WTC11 (cell line): Measurements from ENCODE around the gene LYPD6. TPM values are rescaled to one million over a fixed set of nuclear protein-coding genes. Genes with fewer than 3 reads are reported as not detected.

ENCODE experiments used
- ATAC-seq: fragments of 200-7000 bp; cut with Tn5 transposase; 2 replicates; pipeline ENCODE4 v1.10.0; 2021; ENCODE audit warnings: mild to moderate bottlenecking, moderate library complexity
- CTCF ChIA-PET: fragments of 300-600 bp; sonication (Branson Sonifier 250); formaldehyde crosslinking; loops from one replicate; lab custom pipeline; 2021; ENCODE audit warnings: antibody characterized with exemption; lab: Charles Lee
- POLR2A ChIA-PET: fragments of 350-600 bp; sonication (Branson Sonifier 250); formaldehyde crosslinking; loops from one replicate; lab custom pipeline; 2021; ENCODE audit warnings: antibody characterized with exemption; lab: Charles Lee
- DNase-seq: peaks from one replicate; pipeline ENCODE4 v3.0.0; 2021; ENCODE audit warnings: low spot score
- H3K27ac Mint-ChIP-seq: 2 replicates; pipeline ENCODE4 v1.8.0; 2021; ENCODE audit warnings: mixed read lengths
- H3K27me3 Mint-ChIP-seq: 2 replicates; pipeline ENCODE4 v1.8.0; 2021; ENCODE audit warnings: low read depth, mild to moderate bottlenecking, moderate library complexity, mixed read lengths
- H3K36me3 Mint-ChIP-seq: 2 replicates; pipeline ENCODE4 v1.8.0; 2021; ENCODE audit warnings: mixed read lengths
- H3K4me1 Mint-ChIP-seq: 2 replicates; pipeline ENCODE4 v1.8.0; 2022; ENCODE audit warnings: mixed read lengths
- H3K4me3 Mint-ChIP-seq: 2 replicates; pipeline ENCODE4 v1.8.0; 2021; ENCODE audit warnings: mild to moderate bottlenecking, moderate library complexity, mixed read lengths
- H3K9me3 Mint-ChIP-seq: 2 replicates; pipeline ENCODE4 v1.8.0; 2021; ENCODE audit warnings: mixed read lengths
- ATF1 ChIP-seq: sonication (generic); formaldehyde crosslinking; IDR thresholded peaks from 2 replicates; pipeline ENCODE4 v1.8.1; 2023; ENCODE audit warnings: mild to moderate bottlenecking, moderate library complexity, missing genetic modification reagents
- ESRRA ChIP-seq: sonication (generic); formaldehyde crosslinking; IDR thresholded peaks from 2 replicates; pipeline ENCODE4 v1.8.1; 2022; ENCODE audit warnings: mild to moderate bottlenecking, missing genetic modification reagents, borderline replicate concordance
- GABPB1 ChIP-seq: sonication (generic); formaldehyde crosslinking; IDR thresholded peaks from 2 replicates; pipeline ENCODE4 v1.8.1; 2023; ENCODE audit warnings: mild to moderate bottlenecking, missing genetic modification reagents
- JUN ChIP-seq: sonication (generic); formaldehyde crosslinking; IDR thresholded peaks from 2 replicates; pipeline ENCODE4 v1.8.0; 2023; ENCODE audit warnings: mild to moderate bottlenecking, missing genetic modification reagents
- NR2C2 ChIP-seq: sonication (generic); formaldehyde crosslinking; IDR thresholded peaks from 2 replicates; pipeline ENCODE4 v1.8.0; 2022; ENCODE audit warnings: mild to moderate bottlenecking, missing genetic modification reagents
- PRRX2 ChIP-seq: fragments of 250-450 bp; sonication (Bioruptor Pico); IDR thresholded peaks from 2 replicates; pipeline ENCODE4 v1.8.0; 2021; ENCODE audit warnings: mild to moderate bottlenecking
- ZNF263 ChIP-seq: sonication (generic); formaldehyde crosslinking; IDR thresholded peaks from 2 replicates; pipeline ENCODE4 v1.8.1; 2022; ENCODE audit warnings: low read depth, mild to moderate bottlenecking, moderate library complexity, missing genetic modification reagents
- total RNA-seq: library from RNA; stranded (reverse); gene quantifications from 3 replicates; pipeline ENCODE4 v1.2.3, GENCODE V29; 2021
- TF ChIP-seq, protein P1 (sequence below): sonication (generic); formaldehyde crosslinking; IDR thresholded peaks from 2 replicates; pipeline ENCODE4 v1.8.1; 2023; ENCODE audit warnings: mild to moderate bottlenecking, missing genetic modification reagents
- TF ChIP-seq, protein P2 (sequence below): sonication (generic); formaldehyde crosslinking; IDR thresholded peaks from 2 replicates; pipeline ENCODE4 v1.8.0; 2023; ENCODE audit warnings: missing genetic modification reagents, mild to moderate bottlenecking, borderline replicate concordance
- TF ChIP-seq, protein P3 (sequence below): fragments of 250-450 bp; sonication (Bioruptor Pico); IDR thresholded peaks from 2 replicates; pipeline ENCODE4 v1.9.0; 2021; ENCODE audit warnings: mild to moderate bottlenecking
- TF ChIP-seq, protein P4 (sequence below): sonication (generic); formaldehyde crosslinking; IDR thresholded peaks from 2 replicates; pipeline ENCODE4 v1.8.1; 2022; ENCODE audit warnings: mild to moderate bottlenecking, missing genetic modification reagents, moderate library complexity, borderline replicate concordance
- TF ChIP-seq, protein P5 (sequence below): fragments of 250-450 bp; sonication (Bioruptor Pico); conservative IDR thresholded peaks from 2 replicates; pipeline ENCODE4 v1.9.0; 2021; ENCODE audit warnings: mild to moderate bottlenecking

Gene LYPD6
- total RNA-seq, 1 experiment from 2014 or later, result 4.8 TPM

DNA sequence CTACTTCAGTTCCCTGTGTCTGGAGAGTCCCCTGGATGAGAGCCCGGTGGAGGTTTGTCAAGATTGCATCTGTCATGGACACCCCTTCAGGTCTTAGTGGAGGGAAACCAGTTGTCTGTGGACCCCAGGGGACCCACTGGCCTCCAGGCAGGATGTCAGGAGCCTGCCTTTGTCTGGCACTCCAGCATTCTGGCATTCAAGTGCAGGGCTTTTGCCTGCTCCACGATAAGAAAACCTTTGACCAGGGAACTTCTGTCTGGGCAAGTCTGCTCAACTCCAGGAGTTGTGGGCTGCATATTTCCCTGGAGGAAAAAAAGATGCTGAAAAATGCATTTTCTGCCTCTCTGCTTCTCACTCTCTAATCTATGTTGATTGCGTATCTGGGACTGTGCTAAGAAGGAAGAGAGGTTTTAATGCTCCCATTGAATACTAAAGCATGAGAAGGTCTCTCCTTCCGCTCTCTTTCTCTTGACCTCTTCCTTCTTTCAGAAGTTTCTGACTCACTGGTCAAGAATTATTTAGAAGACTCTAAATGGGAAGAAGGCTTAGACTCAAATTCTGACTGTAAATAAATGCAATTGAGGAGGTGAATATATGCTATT is 152.7 kb downstream of the LYPD6 start:
- no peak overlapping the region for H3K4me3 Mint-ChIP-seq
- H3K9me3 Mint-ChIP-seq, result no peaks in the 10 kb centered on the region
- CTCF ChIA-PET, result no interaction called here
- no peaks in the 10 kb centered on the region; the same call in 1 of the 2 replicates for H3K27me3 Mint-ChIP-seq
- no peaks in the 10 kb centered on the region for H3K36me3 Mint-ChIP-seq
- TF ChIP-seq, protein P1, sequence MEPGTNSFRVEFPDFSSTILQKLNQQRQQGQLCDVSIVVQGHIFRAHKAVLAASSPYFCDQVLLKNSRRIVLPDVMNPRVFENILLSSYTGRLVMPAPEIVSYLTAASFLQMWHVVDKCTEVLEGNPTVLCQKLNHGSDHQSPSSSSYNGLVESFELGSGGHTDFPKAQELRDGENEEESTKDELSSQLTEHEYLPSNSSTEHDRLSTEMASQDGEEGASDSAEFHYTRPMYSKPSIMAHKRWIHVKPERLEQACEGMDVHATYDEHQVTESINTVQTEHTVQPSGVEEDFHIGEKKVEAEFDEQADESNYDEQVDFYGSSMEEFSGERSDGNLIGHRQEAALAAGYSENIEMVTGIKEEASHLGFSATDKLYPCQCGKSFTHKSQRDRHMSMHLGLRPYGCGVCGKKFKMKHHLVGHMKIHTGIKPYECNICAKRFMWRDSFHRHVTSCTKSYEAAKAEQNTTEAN (CRISPR knock-in tag), result no peak
- TF ChIP-seq, protein P2, sequence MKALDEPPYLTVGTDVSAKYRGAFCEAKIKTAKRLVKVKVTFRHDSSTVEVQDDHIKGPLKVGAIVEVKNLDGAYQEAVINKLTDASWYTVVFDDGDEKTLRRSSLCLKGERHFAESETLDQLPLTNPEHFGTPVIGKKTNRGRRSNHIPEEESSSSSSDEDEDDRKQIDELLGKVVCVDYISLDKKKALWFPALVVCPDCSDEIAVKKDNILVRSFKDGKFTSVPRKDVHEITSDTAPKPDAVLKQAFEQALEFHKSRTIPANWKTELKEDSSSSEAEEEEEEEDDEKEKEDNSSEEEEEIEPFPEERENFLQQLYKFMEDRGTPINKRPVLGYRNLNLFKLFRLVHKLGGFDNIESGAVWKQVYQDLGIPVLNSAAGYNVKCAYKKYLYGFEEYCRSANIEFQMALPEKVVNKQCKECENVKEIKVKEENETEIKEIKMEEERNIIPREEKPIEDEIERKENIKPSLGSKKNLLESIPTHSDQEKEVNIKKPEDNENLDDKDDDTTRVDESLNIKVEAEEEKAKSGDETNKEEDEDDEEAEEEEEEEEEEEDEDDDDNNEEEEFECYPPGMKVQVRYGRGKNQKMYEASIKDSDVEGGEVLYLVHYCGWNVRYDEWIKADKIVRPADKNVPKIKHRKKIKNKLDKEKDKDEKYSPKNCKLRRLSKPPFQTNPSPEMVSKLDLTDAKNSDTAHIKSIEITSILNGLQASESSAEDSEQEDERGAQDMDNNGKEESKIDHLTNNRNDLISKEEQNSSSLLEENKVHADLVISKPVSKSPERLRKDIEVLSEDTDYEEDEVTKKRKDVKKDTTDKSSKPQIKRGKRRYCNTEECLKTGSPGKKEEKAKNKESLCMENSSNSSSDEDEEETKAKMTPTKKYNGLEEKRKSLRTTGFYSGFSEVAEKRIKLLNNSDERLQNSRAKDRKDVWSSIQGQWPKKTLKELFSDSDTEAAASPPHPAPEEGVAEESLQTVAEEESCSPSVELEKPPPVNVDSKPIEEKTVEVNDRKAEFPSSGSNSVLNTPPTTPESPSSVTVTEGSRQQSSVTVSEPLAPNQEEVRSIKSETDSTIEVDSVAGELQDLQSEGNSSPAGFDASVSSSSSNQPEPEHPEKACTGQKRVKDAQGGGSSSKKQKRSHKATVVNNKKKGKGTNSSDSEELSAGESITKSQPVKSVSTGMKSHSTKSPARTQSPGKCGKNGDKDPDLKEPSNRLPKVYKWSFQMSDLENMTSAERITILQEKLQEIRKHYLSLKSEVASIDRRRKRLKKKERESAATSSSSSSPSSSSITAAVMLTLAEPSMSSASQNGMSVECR (CRISPR knock-in tag), result no peak
- TF ChIP-seq ZNF263 (no peak), JUN (CRISPR knock-in tag) (no peak)
- TF ChIP-seq, protein P3, sequence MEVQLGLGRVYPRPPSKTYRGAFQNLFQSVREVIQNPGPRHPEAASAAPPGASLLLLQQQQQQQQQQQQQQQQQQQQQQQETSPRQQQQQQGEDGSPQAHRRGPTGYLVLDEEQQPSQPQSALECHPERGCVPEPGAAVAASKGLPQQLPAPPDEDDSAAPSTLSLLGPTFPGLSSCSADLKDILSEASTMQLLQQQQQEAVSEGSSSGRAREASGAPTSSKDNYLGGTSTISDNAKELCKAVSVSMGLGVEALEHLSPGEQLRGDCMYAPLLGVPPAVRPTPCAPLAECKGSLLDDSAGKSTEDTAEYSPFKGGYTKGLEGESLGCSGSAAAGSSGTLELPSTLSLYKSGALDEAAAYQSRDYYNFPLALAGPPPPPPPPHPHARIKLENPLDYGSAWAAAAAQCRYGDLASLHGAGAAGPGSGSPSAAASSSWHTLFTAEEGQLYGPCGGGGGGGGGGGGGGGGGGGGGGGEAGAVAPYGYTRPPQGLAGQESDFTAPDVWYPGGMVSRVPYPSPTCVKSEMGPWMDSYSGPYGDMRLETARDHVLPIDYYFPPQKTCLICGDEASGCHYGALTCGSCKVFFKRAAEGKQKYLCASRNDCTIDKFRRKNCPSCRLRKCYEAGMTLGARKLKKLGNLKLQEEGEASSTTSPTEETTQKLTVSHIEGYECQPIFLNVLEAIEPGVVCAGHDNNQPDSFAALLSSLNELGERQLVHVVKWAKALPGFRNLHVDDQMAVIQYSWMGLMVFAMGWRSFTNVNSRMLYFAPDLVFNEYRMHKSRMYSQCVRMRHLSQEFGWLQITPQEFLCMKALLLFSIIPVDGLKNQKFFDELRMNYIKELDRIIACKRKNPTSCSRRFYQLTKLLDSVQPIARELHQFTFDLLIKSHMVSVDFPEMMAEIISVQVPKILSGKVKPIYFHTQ (CRISPR knock-in tag), result no peak
- TF ChIP-seq, protein P4, sequence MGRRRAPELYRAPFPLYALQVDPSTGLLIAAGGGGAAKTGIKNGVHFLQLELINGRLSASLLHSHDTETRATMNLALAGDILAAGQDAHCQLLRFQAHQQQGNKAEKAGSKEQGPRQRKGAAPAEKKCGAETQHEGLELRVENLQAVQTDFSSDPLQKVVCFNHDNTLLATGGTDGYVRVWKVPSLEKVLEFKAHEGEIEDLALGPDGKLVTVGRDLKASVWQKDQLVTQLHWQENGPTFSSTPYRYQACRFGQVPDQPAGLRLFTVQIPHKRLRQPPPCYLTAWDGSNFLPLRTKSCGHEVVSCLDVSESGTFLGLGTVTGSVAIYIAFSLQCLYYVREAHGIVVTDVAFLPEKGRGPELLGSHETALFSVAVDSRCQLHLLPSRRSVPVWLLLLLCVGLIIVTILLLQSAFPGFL (CRISPR knock-in tag), result no peak
- TF ChIP-seq, protein P5, sequence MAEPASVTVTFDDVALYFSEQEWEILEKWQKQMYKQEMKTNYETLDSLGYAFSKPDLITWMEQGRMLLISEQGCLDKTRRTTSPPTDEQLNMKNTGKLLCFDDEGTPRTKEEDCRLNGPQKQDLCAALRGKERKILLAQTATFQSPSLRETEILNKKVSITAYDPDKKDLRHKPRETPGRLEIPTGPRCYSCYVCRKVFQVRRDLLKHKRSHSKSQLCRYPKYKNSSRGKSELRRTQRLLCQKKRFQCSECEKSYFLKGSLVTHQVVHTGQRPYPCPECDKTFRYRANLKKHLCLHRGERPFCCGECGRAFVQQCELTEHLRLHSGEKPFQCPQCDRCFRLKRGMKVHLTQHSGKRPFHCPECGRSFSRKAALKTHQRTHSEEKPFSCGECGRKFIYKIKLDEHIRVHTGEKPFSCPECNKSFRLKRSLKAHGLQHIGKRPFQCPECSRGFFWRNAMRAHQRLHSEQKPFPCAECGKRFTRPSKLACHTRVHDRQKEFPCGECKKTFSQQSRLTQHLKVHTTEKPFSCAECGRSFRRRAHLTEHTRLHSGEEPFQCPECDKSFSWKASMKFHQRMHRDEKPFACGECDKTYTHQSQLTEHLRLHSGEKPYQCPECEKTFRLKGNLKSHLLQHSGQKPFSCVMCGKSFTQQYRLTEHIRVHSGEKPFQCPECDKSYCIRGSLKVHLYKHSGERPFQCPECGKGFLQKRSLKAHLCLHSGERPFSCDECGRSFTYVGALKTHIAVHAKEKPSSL (CRISPR knock-in tag), result no peak
- POLR2A ChIA-PET, result no interaction called here
- ATAC-seq (no peak), DNase-seq (no peak)
- no peak overlapping the region for H3K27ac Mint-ChIP-seq
- peaks cover 8% of the 10 kb centered on the region for H3K4me1 Mint-ChIP-seq

DNA sequence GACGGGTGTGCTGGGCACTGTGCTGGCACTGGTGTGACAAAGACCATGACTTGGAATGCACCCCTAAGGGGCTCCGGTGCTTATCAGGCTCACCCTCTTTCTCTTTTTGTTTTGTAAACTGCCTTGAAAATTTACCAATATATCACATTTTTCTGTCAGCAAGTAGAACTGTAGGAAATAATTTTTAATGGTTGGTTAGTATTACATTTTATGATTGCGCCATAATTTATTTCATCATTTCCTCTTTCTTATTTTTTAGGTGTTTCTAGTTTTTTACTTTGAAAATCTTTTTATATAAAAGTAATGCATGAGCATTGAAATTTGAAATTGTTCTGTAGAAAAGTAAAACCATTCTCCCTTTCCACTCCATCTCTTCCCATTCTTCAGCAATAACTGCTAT is 156.3 kb downstream of the LYPD6 start:
- H3K36me3 Mint-ChIP-seq, result no peaks in the 10 kb centered on the region
- no peak for TF ChIP-seq GABPB1 (CRISPR knock-in tag)
- TF ChIP-seq PRRX2 (CRISPR knock-in tag), result no peak
- no peak for TF ChIP-seq ESRRA (CRISPR knock-in tag)
- TF ChIP-seq NR2C2 (CRISPR knock-in tag), result no peak
- no peak for TF ChIP-seq ATF1 (CRISPR knock-in tag)
- H3K27me3 Mint-ChIP-seq, result no peaks in the 10 kb centered on the region
- ATAC-seq (no peak), DNase-seq (no peak)
- H3K4me3 Mint-ChIP-seq, result no peak overlapping the region
- no peaks in the 10 kb centered on the region for H3K9me3 Mint-ChIP-seq
- POLR2A ChIA-PET, result no interaction called here
- no peak overlapping the region for H3K27ac Mint-ChIP-seq
- H3K4me1 Mint-ChIP-seq, result peaks cover 26% of the 10 kb centered on the region
- CTCF ChIA-PET, result no interaction called here
